ENCODE results near the gene SGIP1.

Gene SGIP1

GRCh38 chr1:66533804-66534740 is at the start of gene SGIP1:
Gene SGIP1 (plus strand): TSS chr1:66534153. CDS start chr1:66534359, 206 bp downstream.
- peak; percentile 65 for DNase-seq (ENCODE audit: low spot score)

- DNase-seq (ENCODE audit: low spot score), result no peak
These were observed 44.8 kb upstream of the SGIP1 start for GRCh38 chr1:66489151-66489550.

GRCh38 chr1:66489972-66490601 is 43.9 kb upstream of the SGIP1 start:
- DNase-seq (ENCODE audit: low spot score), result no peak

GRCh38 chr1:66490816-66491215 is 43.1 kb upstream of the SGIP1 start:
- DNase-seq (ENCODE audit: low spot score), result no peak

- no peak for DNase-seq (ENCODE audit: low spot score)
These were observed 41.5 kb upstream of the SGIP1 start for GRCh38 chr1:66492424-66492823.

- no peak for DNase-seq (ENCODE audit: low spot score)
These were observed 40.2 kb upstream of the SGIP1 start for GRCh38 chr1:66493731-66494130.

- no peak for DNase-seq (ENCODE audit: low spot score)
These were observed 39.5 kb upstream of the SGIP1 start for GRCh38 chr1:66494482-66494881.

- DNase-seq (ENCODE audit: low spot score), result no peak
These were observed 38.5 kb upstream of the SGIP1 start for GRCh38 chr1:66495495-66495894.

- DNase-seq (ENCODE audit: low spot score), result no peak
These were observed 36.0 kb upstream of the SGIP1 start for GRCh38 chr1:66497910-66498309.

- DNase-seq (ENCODE audit: low spot score), result no peak
These were observed 33.7 kb upstream of the SGIP1 start for GRCh38 chr1:66500301-66500700.

- no peak for DNase-seq (ENCODE audit: low spot score)
These were observed 31.9 kb upstream of the SGIP1 start for GRCh38 chr1:66502086-66502485.

- peak; percentile 46 for DNase-seq (ENCODE audit: low spot score)
These were observed 30.0 kb upstream of the SGIP1 start for GRCh38 chr1:66503841-66504470.

- no peak for DNase-seq (ENCODE audit: low spot score)
These were observed 28.1 kb upstream of the SGIP1 start for GRCh38 chr1:66505671-66506392.

- DNase-seq (ENCODE audit: low spot score), result no peak
These were observed 27.6 kb upstream of the SGIP1 start for GRCh38 chr1:66506393-66506687.

GRCh38 chr1:66506991-66507390 is 27.0 kb upstream of the SGIP1 start:
- no peak for DNase-seq (ENCODE audit: low spot score)

- DNase-seq (ENCODE audit: low spot score), result no peak
These were observed 23.5 kb upstream of the SGIP1 start for GRCh38 chr1:66510407-66510806.

GRCh38 chr1:66511118-66511517 is 22.8 kb upstream of the SGIP1 start:
- no peak for DNase-seq (ENCODE audit: low spot score)

GRCh38 chr1:66517959-66518358 is 16.0 kb upstream of the SGIP1 start:
- DNase-seq (ENCODE audit: low spot score), result no peak

GRCh38 chr1:66518654-66519053 is 15.3 kb upstream of the SGIP1 start:
- no peak for DNase-seq (ENCODE audit: low spot score)

GRCh38 chr1:66519992-66520391 is 14.0 kb upstream of the SGIP1 start:
- no peak for DNase-seq (ENCODE audit: low spot score)

GRCh38 chr1:66520655-66521054 is 13.3 kb upstream of the SGIP1 start:
- DNase-seq (ENCODE audit: low spot score), result no peak

- no peak for DNase-seq (ENCODE audit: low spot score)
These were observed 12.1 kb upstream of the SGIP1 start for GRCh38 chr1:66521721-66522365.
